HG03520 (cell line): ENCODE measurements around the gene SPAG16.
"Not testable (repeated sequence)": the region's sequence is repeated elsewhere in the genome, so short reads cannot be mapped to it uniquely, and the experiment has no call there.

Source experiments
- ATAC-seq: cut with Tn5 transposase; IDR thresholded peaks from one replicate; pipeline ENCODE4 v1.9.1; 2021; ENCODE audit warnings: mild to moderate bottlenecking, moderate library complexity; ENCODE audit not compliant: unreplicated experiment

Gene SPAG16

DNA sequence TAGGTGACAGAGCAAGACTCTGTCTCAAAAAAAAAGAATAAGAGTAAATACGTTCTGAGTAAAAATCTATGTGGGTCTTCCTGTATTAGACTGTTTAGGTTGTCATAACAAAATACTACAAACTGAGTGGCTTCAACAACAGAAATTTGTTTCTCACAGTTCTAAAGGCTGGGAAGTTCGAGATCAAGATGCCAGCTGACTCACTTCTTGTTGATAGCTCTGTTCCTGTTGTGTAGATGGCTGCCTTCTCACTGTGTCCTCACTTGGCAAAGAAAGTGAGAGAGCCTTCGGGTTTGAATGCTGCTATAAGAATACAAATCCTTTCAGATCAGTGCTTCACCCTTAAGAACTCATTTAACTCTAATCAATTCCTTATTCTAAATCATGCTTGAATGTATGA is 696.6 kb downstream of the SPAG16 start:
- ATAC-seq = no peak

DNA sequence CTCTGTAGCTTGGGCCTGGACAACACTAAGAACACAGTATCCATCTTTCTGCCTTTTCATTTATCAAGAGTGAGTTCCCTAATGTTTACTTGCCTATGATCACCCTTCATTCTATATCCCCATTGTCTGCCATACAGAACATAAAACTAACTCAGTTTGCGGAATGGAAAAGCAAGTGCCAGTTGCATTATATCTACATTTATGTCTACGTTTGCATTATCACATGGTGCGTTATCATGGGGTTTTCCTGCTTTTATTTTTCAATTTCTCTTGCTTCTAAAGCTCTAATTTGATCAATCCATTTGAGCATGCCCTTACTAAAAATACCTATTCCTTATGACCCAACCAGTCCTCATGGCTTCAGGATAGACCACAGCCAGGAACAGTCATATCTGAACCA is 704.9 kb downstream of the SPAG16 start:
- no peak for ATAC-seq

DNA sequence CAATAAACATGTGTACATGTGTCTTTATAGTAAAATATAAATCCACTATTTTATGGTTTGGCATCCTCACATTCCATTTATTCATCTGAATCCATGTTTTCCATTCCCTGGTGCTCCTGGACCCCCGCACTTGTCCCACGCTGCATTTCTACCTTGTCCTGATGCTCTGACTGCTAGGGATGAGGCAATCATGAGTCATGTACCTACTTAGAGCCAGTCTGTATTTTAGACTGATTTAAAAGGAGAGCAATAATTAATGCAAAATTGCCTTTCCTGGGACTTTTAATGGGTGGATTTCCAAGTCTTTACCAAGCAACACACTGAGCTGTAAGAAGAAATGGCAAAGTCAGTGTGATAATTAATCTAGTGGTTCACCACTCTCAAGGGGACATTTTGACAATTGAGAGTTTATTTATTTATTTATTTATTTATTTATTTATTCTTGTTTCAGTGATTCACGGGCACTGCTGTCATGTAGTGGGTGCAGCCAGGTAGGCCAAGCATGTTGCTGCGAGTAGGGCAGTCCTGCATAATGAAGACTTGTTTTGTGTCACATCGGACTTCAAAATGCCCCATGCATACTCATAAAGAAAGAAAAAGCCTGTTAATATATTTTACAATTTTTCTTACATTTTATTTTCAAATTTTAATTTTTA is 707.3 kb downstream of the SPAG16 start:
- ATAC-seq = no peak

DNA sequence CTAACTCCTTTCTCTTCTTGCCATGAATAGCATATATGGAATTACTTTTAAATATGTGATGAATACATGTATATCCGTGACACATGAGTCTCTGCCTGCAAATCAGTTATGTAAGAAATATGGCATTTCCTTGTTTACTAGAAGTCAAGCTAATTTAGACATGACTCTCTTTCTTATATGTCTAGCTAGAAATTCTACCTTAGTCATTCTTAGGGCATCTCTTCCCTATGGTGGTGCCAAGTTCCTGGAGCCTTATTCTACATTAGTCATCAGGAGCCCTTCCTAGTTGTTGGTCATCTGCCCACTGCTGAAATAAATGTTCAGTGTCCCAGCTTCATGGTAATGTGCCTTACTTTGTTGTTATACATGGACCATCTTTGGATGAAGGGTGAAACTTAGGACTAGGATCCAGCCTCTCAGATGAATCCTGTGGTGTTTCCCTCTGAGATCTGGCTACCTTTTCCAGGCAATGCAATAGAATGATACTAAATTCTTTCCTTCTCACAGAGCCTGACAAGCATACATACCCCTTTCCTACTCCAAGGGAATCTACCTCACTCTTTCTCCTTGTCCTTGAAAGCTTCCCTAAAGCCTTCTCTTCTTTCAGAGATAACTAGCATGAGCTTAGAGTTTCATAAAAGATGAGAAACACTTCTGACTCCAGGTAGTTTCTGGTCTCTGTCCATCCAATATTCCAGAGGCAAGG is 711.3 kb downstream of the SPAG16 start:
- ATAC-seq = no peak

DNA sequence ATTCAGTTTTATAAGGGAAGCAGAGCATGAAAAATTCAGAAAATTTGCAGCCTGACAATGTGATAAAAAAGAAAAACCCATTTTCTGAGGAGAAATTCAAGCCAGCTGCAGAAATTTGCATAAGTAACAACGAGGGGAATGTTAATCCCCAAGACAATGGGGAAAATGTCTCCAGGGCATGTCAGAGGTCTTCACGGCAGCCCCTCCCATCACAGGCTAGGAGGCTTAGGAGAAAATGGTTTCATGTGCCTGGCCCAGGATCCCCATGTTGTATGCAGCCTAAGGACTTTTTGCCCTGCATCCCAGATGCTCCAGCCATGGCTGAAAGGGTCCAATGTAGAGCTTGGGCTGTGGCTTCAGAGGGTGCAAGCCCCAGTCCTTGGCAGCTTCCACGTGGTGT is 714.7 kb downstream of the SPAG16 start:
- not testable (repeated sequence) for ATAC-seq

DNA sequence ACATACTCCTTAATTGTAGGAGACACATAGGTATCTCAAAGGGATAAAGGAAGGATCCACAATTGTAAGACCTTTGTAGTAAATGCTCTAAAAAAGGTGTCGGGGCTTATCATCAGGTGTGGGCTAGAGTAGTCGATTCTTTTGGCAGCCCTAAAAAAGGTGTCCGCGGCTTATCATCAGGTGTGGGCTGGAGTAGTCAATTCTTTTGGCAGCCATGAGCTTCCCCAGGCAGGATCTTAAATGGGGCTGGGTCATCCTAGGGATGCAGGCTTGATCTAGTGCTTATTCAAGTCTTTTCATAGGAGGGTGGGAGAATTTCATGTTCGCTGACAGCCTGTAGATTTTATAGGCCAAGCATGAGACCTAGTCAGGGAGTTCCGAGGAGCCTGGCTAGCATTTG is 720.2 kb downstream of the SPAG16 start:
- ATAC-seq = no peak

DNA sequence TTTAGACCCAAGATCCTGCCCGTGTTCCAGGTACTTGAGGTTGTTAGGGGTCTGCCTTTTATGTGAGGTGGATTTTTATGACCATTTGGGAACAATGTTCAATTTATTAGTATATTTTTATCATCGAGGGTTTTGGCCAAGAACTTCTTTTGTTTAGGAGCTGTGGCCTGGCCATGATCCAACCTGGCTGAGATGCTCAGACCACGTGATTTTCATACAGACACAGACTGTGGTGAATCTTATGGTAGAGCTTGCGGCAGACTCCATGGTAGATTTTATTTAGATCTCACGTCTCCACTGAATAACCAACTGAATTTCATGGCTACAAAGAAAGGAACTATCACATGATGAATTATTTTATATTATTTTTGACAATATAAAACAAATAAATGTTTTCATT is 721.1 kb downstream of the SPAG16 start:
- ATAC-seq = no peak

DNA sequence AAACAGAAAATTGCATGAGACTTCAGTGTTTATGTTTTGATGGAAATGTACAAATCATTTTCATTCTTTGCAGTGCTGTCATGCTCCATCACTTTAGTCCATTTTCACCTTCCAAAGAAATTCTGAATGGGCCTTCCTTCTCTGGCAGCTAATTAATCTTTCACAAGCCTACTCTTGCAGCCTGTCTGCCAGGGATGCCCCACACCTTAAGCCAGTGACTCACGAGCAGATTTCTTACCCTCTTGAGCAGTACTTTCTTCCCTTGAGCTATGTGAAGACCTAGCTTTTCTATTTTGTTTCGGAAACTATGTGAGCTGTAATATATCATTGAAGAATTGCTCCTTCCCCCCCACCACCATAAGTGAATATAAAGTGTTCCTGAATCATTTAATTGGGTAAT is 722.3 kb downstream of the SPAG16 start:
- ATAC-seq = no peak

DNA sequence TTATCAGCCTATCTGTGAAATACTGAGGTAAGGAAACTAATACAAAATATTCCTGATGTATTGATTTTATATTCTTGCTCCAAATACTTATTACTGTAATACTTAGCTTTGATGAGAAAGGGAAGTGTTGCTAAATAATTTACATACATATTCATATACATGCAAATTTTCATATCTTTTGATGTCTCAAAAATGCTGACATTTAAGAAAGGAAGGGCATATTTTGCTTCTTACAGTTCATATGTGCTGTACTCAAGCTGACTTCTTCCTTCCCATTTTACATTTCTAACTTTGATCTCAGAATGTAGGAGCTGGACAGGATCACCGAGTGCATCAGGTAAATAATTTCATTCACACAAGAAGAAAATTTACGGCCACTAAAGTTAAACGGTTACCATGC is 727.4 kb downstream of the SPAG16 start:
- no peak for ATAC-seq

DNA sequence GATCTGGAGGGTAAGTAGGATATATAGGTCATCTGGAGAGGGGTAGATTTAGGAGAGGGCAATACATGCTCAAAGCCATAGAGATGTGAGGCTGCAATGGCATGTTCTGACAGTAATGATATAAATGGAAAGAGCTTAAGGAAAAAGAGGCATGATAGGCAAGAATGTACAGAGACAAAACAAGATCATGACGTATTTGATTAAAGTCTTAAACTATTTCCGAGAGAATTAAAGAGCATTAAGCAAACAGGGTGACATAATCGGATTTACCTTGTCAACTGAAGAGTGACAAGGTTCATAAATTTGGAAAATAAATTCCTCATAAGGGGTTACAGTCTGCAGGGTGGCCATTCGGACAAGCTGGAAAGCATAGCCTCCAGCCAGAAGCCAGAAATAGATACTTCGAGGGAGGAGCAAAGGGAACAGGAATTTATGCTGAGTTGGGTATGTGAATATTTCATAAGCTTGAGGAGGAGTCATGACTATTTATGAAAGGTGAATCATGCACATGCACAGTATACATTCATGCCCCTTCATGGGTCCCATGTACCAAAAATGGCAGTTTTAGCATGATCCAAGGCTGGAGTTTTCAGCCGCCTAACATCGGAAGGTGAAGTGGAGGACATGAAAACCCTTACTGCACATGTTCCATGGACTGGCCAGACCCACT is 730.4 kb downstream of the SPAG16 start:
- ATAC-seq = no peak

DNA sequence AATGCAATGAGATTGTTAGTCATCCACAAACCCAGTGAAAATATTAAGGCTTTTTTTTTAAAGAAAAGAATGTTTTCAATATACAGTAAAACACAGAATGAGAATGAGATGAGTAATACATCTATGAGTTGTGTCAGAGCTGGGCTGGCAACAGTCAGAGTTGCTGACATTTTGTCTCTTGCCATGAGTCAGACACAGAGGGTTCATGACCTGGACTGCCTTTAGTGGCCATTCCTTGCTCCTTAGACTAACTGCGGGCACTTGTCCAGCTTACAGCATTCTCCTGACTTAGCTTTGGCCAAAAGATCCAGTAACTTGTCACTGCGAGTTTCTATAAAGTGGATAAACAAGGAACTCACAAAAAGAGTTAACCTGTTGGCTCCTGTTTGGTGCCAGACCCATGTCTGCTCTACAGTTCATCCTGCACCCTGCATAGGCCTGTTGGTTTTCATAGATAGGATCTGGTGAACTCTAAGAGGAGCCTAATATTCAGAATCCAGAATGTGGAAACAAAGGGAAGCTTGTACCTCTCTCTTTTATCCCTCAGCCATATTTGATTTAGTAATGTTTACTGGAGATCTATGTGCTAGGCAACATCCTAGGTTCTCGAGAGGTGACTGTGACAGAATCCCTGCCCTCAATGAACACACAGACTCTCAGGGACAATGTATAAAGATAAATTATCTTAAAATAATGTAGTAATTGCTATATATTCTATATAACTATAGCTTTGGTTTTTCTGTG is 735.1 kb downstream of the SPAG16 start:
- ATAC-seq = peak; percentile 44

DNA sequence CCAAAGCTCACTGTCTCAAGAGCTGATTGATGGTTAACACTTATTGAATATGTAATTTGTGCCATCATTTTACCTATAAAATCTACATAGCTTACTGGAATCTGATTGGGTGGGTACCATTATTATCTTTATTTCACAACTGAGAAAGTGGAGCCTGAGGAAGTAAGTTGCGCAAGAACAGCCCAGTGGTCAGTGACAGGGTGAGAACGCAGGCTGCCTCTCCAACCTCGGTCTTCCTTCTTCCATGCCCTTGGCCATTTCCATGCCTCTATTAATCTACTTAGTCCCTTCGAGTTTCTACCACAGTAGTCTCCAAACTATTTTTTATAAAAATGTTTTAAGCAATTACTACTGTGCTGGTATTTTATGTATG is 735.7 kb downstream of the SPAG16 start:
- ATAC-seq = no peak

DNA sequence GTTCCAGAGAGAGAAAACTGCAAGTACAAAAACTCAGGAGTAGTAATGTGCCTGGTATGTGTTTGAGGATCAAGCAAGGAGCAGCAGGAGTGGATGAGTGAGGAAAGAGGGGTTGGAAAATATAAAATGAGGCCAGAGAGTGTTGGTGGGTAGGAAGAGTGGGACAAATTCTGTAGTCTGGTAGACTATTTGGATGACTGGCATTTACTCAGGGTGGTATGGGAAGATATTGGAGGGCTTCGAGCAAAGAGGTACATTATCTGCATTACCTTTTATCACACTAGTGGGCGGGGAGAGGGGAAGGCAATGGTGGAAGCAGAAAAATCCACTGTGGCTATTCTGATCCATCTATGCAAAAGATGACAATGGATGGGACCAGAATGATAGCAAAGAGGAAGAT is 744.9 kb downstream of the SPAG16 start:
- no peak for ATAC-seq

DNA sequence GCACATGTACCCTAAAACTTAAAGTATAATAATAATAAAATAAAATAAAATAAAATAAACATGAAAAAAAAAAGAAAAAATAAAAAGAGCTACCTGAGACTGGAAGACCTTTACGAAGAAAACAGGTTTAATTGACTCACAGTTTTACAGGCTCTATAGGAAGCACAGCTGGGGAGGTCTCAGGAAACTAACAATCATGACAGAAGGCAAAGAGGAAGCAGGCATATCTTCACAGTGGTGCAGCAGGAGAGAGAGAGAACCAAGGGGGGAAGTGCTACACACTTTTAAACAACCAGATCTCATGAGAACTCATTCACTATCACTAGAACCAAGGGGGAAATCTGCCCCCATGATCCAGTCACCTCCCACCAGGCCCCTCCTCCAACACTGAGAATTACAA is 747.3 kb downstream of the SPAG16 start:
- ATAC-seq = no peak

DNA sequence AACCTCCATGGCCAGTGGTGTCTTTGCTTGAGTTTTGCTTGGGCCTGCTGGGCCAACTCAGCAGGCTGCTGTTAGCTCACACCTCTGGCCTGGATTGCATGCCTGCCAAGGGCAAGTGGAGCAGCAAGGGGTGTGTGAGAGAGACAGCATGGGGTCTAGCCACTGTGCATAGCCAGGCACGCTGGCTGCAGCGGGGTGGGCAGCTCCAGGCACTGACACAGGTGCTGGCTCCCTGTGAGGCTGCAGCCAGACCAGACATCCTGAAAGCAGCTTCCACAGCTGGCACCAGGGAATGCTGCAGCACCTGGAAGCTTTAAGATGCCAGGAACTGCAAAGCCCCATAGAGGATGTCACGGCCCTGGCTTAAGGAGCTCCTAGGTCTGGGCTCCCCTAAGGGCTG is 750.2 kb downstream of the SPAG16 start:
- no peak for ATAC-seq

DNA sequence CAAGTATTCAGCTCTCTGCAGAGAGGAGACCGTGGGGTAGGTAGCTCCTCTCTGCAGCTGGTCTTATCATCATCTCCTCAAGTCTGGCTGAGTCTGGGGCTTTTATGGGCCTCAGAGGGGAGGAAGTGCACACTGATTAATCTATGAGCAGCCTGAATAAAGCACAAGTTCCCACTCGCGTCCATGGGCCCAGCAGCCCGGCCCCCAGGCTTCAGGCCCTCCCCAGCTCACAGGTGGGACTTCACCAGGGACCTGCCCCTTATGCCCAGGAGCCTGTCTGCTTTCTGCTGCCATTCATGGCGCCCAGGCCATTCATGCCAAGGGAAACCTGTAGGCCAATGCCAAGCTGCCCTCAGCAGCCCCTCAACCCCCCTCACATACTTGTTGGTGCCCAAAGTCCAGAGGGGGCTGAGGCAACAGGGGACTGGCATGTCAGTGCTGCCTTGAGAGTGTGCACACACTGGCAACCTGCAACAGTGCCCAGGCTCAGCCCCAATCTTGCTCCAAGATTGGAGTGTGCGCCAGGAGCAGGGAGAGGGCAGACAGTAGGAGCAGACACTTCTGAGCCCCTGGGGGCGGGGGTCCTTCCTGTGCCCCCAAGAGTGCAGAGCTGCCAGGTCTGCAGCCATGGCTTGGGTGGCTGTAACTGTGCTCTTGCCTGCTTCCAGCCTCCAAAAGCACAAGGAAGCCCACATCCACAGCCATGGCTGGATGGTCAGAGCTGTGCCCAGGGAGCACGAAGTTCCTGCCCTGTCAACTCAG is 751.0 kb downstream of the SPAG16 start:
- no peak for ATAC-seq

DNA sequence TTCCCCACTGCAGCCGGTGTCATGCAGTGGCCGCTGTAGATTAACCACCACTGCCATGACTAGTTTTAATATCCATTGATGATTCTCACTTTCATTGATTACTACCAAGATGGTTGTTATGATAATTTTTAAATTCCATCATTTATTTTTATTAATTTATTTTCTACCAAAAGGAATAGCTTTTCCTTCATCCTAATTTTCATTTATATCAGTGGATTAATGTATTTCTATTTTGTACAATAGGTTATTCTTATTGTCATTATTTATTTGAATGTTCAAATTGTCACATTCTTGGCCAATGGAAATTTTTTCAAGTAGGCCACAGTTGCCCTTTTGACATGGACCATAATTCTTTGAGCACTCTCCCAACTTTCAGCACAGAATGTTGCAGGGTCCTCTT is 751.7 kb downstream of the SPAG16 start:
- ATAC-seq = no peak

DNA sequence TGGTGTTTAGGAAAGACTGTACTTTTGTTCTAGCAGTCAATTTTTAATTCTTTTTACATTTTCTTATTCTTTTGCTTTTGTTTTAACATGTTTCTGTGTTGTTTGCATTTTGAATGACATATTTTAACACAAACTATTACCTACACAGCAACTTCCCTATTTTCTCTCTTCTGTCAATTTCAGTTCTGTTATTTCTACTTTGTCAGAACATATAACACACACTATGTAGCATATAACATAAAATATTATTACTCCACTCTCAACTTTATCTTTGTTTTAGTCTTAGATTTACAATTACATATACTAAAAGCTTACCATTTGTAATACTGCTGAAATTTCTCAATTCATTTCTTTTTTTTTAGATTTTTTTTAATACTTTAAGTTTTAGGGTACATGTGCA is 753.9 kb downstream of the SPAG16 start:
- ATAC-seq = no peak

DNA sequence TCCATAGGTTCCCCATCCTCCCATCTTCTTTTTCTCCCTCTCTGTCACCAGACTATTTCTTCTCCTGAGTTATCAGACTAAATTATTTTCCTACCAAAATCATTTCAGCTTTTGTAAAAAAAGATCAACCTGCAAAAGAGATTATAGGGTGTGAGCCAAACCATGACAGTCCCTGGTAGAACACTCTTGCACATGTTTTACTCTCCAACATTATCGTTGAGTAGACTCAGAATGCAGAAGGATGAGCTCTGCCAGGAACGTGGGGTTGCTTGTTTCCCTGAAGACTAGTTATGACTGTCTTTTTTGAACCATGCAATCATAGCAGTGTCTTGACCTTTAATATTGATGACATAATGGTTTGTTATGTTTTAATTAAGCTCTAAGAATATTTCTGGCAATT is 766.5 kb downstream of the SPAG16 start:
- no peak for ATAC-seq

DNA sequence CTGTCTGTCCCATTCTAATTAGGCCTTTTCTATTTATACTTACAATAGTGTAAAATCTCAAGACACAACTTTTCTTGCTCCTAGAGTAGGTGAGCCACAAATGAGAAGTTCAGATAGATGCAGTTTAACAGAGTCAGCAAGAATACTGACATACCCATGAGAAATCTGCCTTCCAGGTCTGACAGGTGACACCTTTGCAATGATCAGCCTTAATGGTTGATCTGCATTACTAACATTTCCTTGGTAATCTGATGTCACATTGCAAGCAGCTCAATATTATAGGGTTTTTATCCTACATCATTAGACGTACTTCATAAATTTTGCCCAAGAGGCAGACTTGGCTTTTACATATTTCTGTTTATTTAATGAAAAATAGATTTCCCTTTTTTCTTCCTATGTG is 767.3 kb downstream of the SPAG16 start:
- ATAC-seq = no peak

DNA sequence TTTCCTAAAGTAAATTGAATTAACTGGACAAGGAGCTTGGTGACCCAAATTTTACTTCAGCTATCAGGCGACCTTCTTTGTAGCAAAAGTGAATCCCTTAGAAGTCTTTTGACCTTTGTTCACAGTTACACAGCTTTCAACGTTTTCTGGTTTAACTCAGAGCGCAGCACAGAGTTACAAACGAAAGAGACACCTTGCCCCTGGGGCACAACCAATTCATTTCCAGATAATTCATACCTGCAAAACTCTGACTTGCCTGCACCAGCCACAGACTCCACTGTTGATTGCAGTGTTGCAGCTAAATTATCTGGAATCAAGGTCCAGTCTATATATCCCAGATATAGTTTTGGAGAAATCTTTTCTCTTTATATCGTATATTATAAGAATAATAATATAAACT is 768.0 kb downstream of the SPAG16 start:
- ATAC-seq = no peak
